Brain pericyte (primary cell): ENCODE results near the gene SNX8.

Experiments used
- DNase-seq: peaks from one replicate; pipeline ENCODE4 v3.0.0-alpha.2; 2012; ENCODE audit warnings: low read depth, low spot score

Gene SNX8

GRCh38 chr7:2223321-2223720 lies 90.9 kb downstream of the SNX8 start:
- DNase-seq, result no peak

GRCh38 chr7:2222516-2222915 lies 91.7 kb downstream of the SNX8 start:
- DNase-seq, result no peak

GRCh38 chr7:2220954-2221353 lies 93.3 kb downstream of the SNX8 start:
- no peak for DNase-seq

DNA sequence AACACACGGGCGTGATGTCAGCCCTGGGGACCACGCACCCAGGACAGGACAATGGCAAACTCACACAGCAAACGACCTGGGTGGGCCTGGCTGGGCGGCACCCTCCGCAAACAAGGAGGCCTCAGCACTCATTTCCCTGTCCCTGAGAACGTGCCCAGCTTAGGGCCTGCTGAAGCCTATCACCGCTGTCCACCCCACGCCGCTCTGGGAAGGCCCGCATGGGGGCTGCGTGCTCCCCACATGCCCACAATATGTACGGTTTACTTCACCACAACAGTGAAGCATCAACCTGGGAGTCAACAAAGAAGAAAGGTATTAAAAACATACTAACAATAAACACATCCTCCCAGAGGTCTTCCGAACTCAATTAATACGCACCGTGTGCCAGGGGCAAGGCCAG lies 93.7 kb downstream of the SNX8 start:
- DNase-seq, result no peak

- no peak for DNase-seq
Measured at GRCh38 chr7:2220030-2220429, 94.2 kb downstream of the SNX8 start.

GRCh38 chr7:2219606-2220005 lies 94.6 kb downstream of the SNX8 start:
- no peak for DNase-seq

DNA sequence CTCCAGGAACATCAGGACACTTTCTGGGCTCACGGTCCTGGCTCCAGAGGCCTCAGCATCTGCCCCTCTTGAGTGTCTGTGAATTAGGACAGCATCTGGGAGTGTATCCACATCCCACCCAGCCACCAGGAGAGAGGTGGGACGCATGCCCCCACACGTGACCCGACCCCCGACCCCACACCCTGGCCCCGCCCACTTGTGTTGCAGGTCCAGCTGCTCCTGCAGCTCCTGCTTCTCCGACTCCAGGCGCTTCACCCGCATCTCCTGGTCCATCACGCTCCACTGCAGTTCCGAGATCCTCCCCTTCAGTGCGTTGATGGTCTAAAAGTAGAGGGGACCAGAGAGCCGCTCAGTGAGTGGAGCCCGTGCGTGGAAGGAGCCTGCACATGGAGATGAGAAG lies 95.1 kb downstream of the SNX8 start:
- no peak for DNase-seq

GRCh38 chr7:2218444-2218785 lies 95.8 kb downstream of the SNX8 start:
- DNase-seq, result no peak

- no peak for DNase-seq
Measured at GRCh38 chr7:2217716-2218443, 96.4 kb downstream of the SNX8 start.

DNA sequence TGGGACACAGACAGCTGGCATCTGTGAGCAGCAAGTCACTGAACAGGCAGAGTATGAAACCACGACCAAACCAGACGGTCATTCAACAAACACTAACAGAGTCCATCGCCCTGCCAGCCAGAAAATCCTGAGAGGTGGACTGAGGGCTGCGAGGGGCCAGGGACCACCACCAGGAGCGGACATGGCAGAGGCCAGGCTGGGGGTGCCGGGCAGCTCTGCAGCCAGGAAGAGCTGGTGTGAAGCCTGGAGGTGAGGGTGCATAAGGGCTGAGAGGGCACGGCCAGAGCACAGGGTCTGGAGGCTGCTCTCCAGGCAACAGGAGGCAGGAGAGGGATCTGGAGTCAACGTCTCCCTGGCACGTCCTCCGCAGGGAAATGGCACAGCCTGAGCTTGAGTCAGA lies 97.0 kb downstream of the SNX8 start:
- DNase-seq, result no peak

GRCh38 chr7:2215851-2216250 lies 98.4 kb downstream of the SNX8 start:
- DNase-seq, result no peak

- no peak for DNase-seq
Measured at GRCh38 chr7:2214636-2215035, 99.6 kb downstream of the SNX8 start.

DNA sequence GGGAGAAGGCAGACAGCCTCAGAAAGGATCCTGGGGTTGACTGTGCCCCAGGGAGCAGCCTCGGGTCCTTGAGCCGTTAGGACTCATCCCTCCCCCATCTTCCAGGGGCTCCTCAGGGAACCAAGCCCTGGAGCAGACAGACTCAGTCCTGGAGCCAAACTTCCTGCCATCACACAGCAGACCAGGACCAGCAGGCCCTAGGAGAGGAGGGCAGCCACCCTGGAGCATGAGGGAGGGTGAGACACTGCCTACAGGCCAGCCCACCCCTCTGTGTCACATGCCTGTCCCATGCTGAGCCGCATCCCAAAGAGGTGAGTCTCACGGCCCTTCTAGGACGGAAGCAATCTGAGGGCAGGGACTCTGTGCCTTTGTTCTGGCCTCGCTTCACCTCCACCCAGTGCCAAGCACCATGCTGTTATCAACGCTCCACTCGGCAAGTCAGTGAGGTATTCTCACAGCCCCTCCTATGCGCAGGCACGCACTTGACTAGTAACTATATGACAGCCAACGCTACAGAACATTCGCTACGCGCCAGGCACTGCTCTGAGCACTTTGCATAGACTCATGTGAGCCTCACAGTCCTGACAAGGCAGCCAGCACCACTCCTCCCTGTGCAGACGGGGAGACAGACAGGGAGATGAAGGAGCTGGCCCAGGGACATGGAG lies 100.6 kb downstream of the SNX8 start:
- DNase-seq, result no peak

GRCh38 chr7:2212906-2213305 lies 101.3 kb downstream of the SNX8 start:
- no peak for DNase-seq

GRCh38 chr7:2211926-2212325 lies 102.3 kb downstream of the SNX8 start:
- no peak for DNase-seq

- DNase-seq, result no peak
Measured at GRCh38 chr7:2211259-2211880, 102.9 kb downstream of the SNX8 start.

GRCh38 chr7:2210551-2211258 lies 103.5 kb downstream of the SNX8 start:
- no peak for DNase-seq

DNA sequence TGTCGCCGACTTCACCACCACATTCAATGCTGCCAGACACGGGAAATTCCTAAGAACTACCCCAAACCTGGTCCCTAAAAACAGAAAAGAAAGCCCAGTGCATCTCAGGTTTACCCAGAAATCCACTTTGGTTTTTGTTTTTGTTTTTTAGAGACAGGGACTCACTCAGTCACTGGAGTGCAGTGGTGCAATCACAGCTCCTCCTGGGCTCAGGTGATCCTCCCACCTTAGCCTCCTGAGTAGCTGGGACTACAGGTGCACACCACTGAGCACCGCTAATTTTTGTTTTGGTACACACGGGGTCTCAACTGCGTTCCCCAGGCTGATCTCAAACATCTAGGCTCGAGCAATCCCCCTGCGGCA lies 104.3 kb downstream of the SNX8 start:
- no peak for DNase-seq

DNA sequence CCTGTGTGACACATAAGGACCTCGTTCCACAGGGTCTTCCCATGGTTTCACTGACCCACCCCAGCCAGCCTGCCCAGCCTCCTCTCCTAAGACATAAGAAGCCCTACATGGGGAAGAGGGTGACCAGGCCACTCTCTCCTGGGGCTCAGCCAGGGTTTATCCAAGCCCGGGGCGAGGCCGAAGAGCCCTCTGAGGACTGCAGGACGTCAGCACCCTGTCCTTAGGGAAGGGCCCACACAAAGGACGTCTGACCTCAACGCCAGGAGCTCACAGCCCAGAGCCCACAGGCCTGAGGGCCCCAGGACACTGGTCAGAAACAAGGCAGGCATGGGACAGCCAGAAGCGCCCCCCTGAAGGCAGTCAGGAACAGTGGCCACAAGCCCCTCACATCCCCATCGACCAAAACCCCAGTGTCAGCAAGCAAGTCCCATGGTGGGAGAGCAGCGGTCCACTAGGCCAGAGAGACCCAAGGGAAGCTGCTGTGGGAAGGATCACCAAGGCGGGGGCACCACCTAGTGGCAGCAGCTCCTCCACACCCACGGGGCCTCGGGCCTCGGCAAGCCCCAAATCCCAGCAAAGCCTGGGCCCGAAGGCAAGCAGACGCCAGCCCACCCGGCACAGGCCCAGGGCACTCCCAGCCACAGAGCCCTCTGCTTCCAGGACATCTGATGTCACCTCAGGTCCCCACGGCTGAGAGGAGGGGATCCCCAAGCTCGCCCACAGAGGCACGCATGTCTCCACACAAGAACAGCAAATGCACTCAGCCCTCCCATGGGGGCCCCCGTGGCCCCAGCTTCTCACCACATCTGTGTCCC lies 104.9 kb downstream of the SNX8 start:
- DNase-seq, result peak; percentile 47

DNA sequence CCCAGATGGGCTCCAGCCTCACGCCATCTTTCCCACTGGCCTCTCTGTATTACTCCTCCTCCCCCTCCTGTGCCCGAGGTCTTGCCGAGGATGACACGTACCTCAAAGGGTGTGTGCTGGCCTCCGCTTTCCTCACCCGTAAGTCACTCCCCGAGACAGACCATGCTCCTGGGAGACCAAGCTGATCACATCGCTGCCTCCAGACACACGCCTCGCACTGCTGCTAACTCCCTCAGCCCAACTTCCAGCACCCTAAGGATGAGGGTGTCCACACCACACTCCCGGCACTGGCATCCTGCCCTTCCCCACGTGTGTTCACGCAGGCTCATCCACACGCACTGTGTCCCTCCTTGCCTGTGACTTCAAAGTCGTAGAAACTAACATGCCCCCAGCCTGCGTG lies 105.5 kb downstream of the SNX8 start:
- DNase-seq, result no peak

DNA sequence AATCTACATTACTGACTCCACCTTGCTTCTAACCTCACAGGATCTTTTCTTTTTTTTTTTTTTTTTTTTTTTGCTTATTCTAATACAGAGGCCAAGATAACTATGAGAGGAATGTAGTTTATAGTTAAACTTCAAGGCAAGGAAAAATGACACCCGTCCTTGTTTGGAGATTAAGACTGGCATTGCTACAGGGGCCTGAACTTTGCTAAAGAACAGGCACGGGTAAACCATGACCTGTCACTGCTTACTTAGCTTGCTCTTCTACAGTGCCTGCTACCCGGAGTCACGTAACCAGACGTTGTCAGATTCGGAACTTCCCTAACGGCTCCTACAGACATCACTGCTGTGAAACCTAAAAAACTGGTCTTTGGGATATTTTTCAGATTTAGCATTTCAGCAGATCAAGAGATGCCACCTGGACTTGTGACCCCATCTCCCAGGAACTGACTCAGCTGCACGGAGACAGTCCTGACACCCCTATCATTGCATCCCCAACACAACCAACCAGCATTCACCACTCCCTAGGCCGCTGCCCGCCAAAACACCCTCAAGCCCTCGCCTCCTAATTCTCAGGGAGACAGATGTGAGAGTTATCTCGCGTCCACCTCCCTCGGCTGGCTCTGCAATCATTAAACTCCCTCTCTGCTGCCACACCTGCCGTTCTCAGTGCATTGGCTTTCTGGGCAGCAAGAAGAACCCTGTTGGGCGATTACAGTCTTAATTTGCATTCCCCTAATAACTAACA lies 109.0 kb downstream of the SNX8 start:
- no peak for DNase-seq
